G401 (cell line): ENCODE results near the gene MIOS. TPM values are rescaled to one million over a fixed set of nuclear protein-coding genes. Genes with fewer than 3 reads are reported as not detected.
A peak's percentile ranks its signal among the peaks of the same experiment; 100 is the strongest.

Source experiments
- DNase-seq: peaks from one replicate; pipeline ENCODE4 v3.0.0-alpha.2; 2015; ENCODE audit warnings: low spot score
- in situ Hi-C: cut with HindIII; loops from 2 replicates; pipeline ENCODE4 v1.10.0; 2016; ENCODE audit warnings: low sequenced_read_pairs, mixed read lengths
- total RNA-seq: library from RNA; depleted of rRNA; stranded (reverse); fragments of >200 nt; shearing (Covaris generic); gene quantifications from 2 replicates; pipeline ENCODE4 v1.2.3, GENCODE V29; 2014; rRNA removed

Gene MIOS
- total RNA-seq: 188 and 224 TPM in 2 replicates

DNA sequence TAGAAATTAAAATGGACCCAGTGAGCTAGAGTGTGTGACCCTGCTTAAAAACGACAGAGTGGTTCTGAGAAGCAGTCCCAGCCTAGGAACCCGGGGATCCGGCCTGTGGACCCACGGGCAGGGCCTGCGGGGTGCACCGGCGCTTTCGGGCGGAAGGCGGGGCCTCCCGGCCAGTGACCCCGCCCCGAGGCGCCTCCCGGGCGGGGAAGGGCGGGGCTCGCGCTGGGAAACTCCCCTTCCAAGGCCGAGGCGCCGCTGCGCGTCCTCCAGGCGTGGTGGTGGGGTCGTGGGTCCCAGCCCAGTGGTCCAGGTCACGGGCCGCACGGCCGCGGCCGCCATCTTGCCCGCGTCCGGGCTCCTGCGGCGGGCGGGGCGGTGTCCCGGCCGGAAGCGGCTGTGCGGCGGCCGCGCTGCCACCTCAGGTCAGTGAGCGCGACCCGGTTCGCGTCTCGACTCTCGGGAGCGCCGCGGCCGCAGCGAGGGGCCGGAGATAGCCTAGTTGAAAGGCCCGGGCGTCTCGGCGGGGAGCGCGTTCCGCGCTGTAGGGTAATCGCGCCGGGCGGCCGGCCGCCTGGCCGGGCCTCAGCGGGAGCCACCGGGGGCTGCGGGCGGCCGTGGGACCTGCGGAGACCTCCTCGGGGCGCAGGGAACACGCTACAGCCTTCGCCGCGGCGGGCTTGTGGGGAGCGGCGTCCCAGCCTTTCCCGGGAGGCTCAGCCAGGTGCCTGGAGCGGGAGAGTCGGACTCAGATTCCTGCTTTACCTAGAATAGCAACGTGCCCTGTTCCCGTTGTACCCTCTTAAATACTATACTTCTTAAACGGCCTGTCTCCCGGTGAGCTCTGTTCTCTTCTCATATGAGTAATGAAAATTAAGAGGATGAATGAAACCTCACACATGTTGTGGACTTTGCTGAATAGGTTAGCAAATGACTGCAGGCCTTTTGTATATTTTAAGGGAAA is at the start of gene MIOS:
Gene MIOS (plus strand): TSS at position 234 of the 961 bp plus-strand sequence. CDS start 5,592 bp downstream, outside the sequence.
- peak; percentile 80 for DNase-seq
- in situ Hi-C loops: no loop called here

DNA sequence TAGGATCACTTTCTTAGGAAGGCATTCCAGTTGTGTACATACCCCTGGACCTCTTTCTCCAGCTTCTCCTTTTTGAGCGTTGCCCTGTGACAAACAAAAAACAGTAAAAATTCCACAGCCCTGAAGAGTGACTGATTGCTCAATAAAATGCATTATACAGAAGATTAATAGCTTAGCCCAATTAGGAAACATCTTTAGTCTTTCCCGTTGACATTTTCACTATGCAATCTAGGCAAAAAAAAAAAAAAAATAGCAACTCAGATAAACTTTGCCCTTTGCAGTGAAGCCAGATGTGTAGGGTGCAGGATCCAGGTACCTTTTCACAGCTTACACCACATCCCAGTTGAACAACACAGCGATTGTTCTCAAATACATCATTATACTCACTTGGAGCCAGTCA is 48.9 kb upstream of the MIOS start:
- in situ Hi-C loops: no loop called here
- DNase-seq: no peak

DNA sequence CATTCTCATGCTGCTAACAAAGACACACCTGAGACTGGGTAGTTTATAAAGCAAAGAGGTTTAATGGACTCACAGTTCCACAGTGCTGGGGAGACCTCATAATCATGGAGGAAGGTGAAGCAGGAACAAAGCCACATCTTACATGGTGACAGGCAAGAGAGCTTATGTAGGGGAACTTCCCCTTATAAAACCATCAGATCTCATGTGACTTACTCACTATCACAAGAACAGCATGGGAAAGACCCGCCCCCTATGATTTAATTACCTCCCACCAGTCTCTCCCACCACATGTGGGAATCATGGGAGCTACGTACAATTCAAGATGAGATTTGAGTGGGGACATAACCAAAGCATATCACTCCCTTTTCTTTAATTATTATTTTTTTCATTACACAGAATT is 47.6 kb upstream of the MIOS start:
- in situ Hi-C loops: no loop called here
- DNase-seq: no peak

DNA sequence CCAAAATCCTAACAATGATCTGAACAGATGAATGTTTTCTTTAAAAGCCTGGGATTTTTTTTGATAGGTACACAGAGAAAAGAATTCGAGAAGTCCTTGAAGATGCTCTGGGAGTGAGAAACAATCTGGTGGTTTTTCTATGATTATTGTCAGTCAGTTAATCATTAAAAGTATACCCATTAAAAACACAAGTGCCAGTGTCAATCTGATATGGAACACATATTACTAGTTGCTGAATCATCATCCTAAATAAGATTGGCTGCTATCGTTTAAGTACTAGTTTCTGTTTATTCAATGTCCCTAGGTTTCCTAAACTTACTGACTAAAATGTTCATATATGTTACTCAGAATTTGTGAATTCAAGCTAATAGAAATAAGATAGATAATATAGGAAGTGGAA is 47.2 kb upstream of the MIOS start:
- in situ Hi-C loops: no loop called here
- DNase-seq: no peak

DNA sequence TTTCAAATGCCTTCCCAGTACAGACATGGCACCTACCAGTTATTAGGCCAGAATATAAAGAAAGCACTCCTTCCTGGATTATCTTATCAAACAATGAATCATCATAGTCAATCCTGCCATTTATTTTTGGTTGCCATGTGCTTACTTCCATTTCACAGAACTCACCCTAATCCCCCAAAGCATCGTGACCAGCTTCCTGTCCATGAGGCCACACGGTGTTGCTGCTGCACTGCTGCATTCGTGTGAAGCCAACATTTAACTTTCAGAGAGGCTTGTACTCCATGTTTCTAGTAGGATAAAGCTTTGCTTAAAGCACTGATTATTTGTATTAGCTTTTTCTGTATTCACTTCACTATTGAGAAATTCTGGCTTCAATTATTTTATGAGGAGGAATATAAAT is 45.4 kb upstream of the MIOS start:
- in situ Hi-C loops: no loop called here
- DNase-seq: no peak

DNA sequence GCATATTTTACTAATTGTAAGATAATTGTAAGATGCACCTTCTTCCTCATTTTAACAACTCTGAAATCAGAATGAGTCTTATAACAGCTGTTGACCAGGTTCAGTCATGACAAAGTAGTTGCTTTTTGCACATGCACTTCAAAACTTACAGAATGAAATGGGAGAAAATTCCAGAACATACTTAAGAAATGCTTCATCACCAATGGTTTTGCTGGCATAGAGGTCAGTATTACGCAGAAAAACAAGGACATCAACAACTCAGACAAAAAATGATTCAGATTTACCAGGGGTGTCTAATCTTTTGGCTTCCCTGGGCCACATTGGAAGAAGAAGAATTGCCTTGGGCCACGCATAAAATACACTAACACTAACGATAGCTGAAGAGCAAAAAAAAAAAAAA is 44.3 kb upstream of the MIOS start:
- DNase-seq: no peak
- in situ Hi-C loops: no loop called here

DNA sequence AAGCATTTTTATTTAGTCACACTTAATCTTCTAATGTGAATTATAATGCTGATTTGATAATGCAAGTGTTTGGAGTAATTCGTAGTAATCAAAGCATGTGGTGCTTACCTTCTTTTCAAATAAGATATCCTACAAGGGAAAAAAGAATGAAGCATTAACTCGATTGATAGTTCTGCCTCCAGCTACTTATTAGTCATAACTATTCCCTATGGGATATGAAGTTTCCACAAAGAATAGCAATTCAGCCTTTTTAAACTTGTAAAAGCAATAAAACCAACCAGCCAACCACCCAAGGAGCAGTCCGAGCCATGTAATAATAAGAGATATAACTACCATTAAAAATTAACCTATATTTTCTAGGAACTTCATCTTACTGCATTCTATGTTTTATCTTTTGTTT is 42.6 kb upstream of the MIOS start:
- no peak for DNase-seq
- in situ Hi-C loops: no loop called here

DNA sequence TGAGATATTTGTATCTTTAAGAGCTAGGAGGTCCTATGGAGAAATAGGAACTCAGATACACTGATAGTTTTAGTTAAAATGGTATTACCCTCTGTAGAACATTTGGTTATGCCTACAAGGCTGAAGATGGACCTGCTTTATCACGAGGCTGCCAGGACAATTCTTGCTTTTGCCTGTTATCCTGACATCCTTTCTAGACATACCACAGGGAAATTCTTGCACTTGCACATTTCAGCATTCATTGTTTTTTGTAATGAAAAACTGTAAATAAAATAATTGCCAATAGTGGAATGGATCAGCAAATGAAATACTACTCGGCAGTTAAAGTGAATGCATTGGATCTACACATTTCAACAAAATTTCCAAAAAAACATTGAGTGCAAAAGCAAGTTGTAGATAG is 40.7 kb upstream of the MIOS start:
- in situ Hi-C loops: no loop called here
- DNase-seq: no peak

DNA sequence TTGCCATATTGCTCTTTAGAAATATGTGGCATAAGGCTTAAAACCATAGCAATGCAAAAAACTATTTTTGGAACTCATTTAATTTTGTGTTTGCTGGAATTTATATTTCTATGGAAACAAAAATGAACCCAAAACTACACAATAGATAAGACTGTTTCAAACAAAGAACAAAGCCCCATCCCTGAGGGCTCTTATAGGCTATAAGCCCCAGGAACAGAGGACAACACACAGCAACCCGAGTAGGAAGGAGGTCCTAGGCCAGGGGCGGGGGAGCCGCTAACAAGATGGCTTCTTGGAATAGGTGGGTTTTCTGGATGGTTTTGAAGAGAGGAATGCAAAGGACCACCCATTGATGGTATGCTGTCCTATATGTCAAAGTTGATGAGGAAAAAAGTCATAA is 39.6 kb upstream of the MIOS start:
- no peak for DNase-seq
- in situ Hi-C loops: no loop called here

DNA sequence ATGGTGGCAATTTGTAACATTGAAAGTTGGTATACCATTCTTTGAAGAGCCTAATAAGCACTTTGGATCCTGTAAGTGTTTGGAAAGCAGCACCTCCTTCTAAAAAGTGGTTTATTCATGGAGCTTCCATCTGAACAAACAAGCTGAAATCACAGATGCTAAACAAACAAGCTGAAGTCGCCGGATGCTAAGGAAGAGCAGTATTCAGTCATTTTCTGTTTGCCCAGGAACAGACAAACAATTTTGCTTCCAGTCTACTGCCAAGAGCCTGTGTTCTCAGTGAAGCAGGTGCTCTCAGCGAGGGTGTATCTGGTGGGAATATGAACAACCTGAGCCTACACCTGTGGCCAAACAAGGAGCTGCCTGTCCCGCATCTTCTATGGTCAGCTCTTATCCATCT is 37.4 kb upstream of the MIOS start:
- in situ Hi-C loops: no loop called here
- no peak for DNase-seq

DNA sequence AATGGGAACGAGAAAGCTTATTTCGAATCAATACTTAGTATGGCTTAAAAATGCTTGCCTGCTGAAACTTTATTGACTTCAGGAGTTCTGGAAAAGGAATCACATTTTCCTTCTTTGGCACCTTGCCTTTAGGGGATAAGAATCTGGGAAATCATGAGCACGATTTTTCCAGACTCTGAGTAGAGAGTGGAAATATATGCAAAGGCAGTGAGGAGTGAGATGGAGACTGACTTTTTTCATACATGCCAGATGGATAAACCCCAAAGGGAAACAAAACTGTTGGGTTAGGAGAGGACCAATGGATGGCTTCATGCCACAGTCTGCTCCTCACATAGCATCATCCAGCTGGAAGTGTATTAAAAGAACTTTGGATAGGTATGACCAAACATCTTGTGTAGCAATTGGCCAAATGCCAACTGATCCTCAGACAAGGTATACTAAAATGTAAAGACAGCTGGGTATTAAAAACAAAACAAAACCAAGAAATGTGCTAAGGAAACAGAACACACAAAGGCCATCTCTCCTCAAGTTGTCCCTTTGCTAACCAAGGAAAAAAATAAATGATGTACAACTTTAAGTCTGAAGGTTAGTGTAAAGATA is 32.8 kb upstream of the MIOS start:
- in situ Hi-C loops: no loop called here
- DNase-seq: peak; percentile 4

DNA sequence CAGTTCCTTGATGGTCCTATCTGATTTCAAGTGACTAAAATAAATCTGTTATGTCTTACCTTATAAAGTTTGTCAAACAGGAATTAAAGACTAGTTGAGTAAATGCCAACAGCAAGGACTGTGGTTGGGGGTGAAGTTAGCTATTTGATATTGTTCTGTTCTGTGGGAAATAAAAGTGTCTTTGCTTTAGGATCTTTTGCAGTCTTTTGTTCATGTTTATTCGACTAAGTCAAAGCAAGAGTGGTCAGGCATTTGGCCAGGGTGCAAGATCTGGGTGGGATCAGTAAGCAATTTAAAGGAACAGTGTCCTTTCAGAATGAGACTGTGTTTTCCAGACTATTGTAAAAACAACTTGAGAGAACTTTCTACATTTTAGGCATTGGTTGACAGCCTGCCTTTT is 31.0 kb upstream of the MIOS start, which contains the start of gene COL28A1:
Gene COL28A1 (minus strand): TSS at position 183 of the 400 bp plus-strand sequence. CDS start 2,998 bp downstream, outside the sequence.
- in situ Hi-C loops: no loop called here
- no peak for DNase-seq

DNA sequence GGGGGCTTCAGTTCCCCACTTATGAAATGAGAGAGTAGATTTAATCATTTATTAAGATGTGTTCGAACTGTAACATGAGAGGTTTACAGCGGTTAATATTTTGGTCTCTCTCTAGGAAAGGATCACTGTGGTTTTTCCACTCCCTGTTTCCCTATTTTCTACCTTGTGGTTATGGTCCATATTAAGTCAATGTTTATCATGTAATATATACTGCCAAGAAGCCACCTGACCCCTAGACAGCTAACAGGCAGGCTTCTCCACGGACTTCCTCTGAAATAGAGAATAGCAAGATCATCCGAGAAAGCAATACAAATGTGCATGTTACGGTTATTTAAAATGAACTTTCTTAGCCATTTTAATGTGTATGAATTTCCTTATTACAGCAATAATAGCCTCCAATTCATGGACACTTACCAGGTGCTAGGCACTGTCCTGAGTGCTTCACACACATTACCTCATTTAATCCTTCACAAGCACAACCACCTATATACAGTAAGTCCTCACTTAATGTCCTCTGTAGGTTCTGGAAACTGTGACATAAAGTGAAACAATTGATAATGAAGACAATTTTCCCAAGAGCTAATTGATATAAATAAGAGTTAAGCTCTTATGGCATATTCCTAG is 30.2 kb upstream of the MIOS start:
- no peak for DNase-seq
- in situ Hi-C loops: no loop called here

DNA sequence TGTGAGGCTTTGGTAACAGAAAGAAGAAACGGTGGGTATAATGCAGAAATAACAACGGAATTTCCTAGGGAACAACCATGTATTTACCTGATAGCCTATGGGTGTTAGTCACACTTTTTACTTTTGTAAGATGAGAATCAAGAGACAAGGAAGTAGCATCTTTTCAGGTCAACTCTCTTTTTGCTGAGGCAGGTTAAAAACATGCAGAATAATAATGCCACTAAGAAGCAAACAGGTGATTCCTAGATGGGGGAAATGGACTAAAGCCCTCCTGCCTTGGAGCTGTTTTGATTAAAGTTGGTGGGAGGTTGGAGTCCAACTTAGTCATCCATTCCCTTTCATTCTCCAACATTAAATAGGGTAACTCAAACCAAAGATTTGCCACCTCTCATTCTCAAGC is 29.0 kb upstream of the MIOS start:
- in situ Hi-C loops: no loop called here
- DNase-seq: no peak

DNA sequence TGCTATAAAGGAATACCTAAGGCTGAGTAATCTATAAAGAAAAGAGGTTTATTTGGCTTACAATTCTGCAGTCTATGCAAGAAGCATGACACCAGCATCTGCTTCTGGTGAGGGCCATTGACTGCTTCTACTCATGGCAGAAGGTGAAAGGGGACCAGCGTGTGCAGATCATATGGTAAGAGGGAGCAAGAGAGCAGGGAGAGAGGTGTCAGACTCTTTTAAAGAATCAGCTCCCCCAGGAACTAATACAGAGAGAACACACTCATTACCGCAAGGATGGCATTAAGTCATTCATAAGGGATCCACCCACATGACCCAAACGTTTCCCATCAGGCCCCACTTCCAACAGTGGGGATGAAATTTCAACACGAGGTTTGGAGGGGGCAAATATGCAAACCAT is 27.5 kb upstream of the MIOS start:
- in situ Hi-C loops: no loop called here
- no peak for DNase-seq

DNA sequence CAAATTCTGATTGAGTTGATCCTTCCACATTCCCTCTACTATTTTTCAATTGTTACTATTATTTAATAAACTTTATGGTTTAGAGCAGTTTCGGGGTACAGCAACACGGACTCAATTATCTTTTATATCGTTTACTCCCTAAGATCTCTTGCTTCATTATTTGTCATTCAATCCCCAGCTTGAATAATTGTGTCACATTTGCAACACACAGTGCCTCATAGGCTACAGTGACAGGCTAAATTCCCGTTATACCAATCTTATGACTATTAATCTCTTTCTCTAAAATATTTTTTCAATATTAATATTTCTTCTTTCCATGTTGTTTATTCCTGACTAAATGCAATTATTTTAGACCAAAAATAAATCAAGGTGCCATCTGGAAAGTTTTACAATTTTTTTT is 27.0 kb upstream of the MIOS start:
- in situ Hi-C loops: no loop called here
- no peak for DNase-seq

DNA sequence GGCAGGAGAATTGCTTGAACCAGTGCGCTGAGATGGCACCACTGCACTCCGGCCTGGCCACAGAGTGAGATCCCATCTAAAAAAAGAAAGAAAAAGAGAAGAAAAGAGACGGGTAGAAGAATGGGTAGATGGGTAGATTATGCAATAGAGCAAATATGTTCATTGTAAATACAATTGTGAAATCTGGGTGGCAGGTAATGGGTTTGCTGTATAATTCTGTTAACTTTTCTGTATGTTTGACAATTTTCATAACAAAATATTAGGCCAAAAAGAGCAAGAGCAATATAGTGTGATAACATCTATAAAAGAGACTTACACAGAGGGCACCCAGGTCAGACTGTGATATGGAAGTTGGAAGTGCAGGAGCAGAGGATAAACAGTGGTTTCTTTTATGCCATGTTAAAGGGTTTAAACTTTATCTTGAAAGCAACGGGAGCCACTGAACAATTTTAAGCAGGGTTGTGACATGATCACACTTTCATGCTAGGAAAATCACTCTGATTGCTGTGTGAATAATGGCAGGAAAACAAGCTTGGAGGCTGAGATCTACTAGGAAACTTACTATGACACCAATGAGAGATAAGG is 24.3 kb upstream of the MIOS start:
- in situ Hi-C loops: no loop called here
- DNase-seq: no peak

DNA sequence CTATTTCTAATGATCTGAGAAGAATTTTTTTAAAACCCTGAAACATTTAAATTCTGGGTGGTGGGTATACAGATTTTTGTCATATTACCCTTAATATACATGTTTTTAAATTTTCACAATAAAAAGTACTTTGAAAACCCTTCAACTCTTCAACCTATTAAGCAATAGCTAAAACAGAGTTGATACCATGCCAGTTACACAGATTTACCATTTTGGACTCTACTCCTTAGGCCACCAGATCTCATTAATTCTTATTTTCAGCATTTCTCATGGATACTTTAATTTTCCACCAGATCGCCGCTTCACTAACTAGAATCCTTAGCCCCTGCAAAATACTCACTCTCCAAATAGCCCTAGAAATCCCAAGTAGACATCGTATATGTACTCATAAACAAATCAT is 18.3 kb upstream of the MIOS start:
- no peak for DNase-seq
- in situ Hi-C loops: no loop called here

DNA sequence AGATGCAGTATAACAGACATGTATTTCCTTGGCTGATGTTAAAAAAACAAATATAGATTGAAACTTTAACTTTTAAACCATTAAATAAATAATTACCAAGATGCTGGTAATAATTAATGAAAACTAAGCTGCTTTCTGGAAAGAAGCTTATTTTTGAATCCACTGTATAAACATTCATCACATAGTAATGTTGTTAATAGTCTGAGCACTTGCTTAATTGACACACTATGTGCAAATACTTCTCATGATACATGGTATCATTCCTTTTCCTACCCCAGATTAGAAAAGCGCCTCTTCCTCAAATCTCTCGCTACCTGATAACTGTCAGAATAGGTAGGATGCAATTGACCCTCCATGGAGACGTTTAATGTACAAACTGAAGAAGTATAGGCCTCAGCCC is 16.0 kb upstream of the MIOS start:
- in situ Hi-C loops: no loop called here
- no peak for DNase-seq

DNA sequence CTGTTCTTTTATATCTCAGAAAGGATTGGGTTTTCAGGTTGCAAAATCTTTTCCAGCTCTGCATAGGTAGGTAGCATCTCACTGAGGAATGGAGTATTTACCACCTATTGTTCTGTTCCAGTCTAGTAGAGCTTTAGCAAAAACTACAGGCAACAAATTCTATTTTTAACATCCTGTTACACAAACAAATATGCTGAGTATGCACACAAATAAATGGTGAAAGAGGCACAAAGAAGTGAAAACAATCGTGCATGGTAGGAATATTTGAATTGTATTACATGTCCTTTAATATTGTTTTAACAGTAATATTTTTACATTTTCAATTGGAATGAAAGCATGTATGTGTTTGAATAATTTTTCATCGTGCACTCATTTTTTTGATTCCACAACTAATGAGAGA is 14.5 kb upstream of the MIOS start:
- no peak for DNase-seq
- in situ Hi-C loops: no loop called here
